ENCODE data around the gene RREB1. TPM values are rescaled to one million over a fixed set of nuclear protein-coding genes. Genes with fewer than 3 reads are reported as not detected.

RREB1 gene
- total RNA-seq, 1 experiment from 2014 or later, result 38.4 TPM

GRCh38 chr6:7251646-7252260, 144.0 kb downstream of the RREB1 start:
- intact Hi-C loops (cut with micrococcal nuclease; ENCODE audit: unreplicated experiment), result no loop called here
- H3K27me3 Mint-ChIP-seq (ENCODE audit: unreplicated experiment), result no peaks in the 10 kb centered on the region
- H3K4me1 Mint-ChIP-seq (ENCODE audit: low read depth, unreplicated experiment), result no peaks in the 10 kb centered on the region
- no peak overlapping the region for H3K27ac Mint-ChIP-seq (ENCODE audit: unreplicated experiment)
- no TSS peak for BruUV-seq (replicated peaks)
- CTCF ChIA-PET, result no interaction called here
- no peak for TF ChIP-seq CTCF (IDR thresholded peaks at IDR 0.05; ENCODE audit: unreplicated experiment)
- no peak overlapping the region for H3K4me3 Mint-ChIP-seq (ENCODE audit: low read depth, unreplicated experiment)
- H3K9me3 Mint-ChIP-seq (ENCODE audit: low read depth, unreplicated experiment), result no peaks in the 10 kb centered on the region
- H3K36me3 Mint-ChIP-seq (ENCODE audit: insufficient read depth, unreplicated experiment), result peaks cover 10% of the 10 kb centered on the region
- DNase-seq, result no peak

GRCh38 chr6:7252390-7252789, 144.6 kb downstream of the RREB1 start:
- intact Hi-C loops (cut with micrococcal nuclease; ENCODE audit: unreplicated experiment), result no loop called here
- Mint-ChIP-seq H3K36me3 (ENCODE audit: insufficient read depth, unreplicated experiment) (peaks cover 10% of the 10 kb centered on the region), H3K4me3 (ENCODE audit: low read depth, unreplicated experiment) (no peak overlapping the region)

GRCh38 chr6:7254980-7255835, 147.4 kb downstream of the RREB1 start:
- Mint-ChIP-seq H3K27me3 (ENCODE audit: unreplicated experiment) (no peaks in the 10 kb centered on the region), H3K4me1 (ENCODE audit: low read depth, unreplicated experiment) (peaks cover 1% of the 10 kb centered on the region), H3K36me3 (ENCODE audit: insufficient read depth, unreplicated experiment) (peaks cover 5% of the 10 kb centered on the region), H3K4me3 (ENCODE audit: low read depth, unreplicated experiment) (no peak overlapping the region), H3K9me3 (ENCODE audit: low read depth, unreplicated experiment) (no peaks in the 10 kb centered on the region), H3K27ac (ENCODE audit: unreplicated experiment) (no peak overlapping the region)
- no TSS peak for BruUV-seq (replicated peaks)
- CTCF ChIA-PET, result interaction anchor here (0.6 kb wide), 1 partner anchor 194 kb away, joined by 3 read pairs; no protein-coding TSS in a partner anchor
- DNase-seq, result no peak
- TF ChIP-seq CTCF (IDR thresholded peaks at IDR 0.05; ENCODE audit: unreplicated experiment), result no peak
- intact Hi-C loops (cut with micrococcal nuclease; ENCODE audit: unreplicated experiment), result no loop called here

More at GRCh38 chr6:7252390-7252789, 144.6 kb downstream of the RREB1 start:
- Mint-ChIP-seq H3K4me1 (ENCODE audit: low read depth, unreplicated experiment) (no peaks in the 10 kb centered on the region), H3K27me3 (ENCODE audit: unreplicated experiment) (no peaks in the 10 kb centered on the region), H3K9me3 (ENCODE audit: low read depth, unreplicated experiment) (no peaks in the 10 kb centered on the region), H3K27ac (ENCODE audit: unreplicated experiment) (no peak overlapping the region)
- BruUV-seq (replicated peaks), result no TSS peak
- no peak for TF ChIP-seq CTCF (IDR thresholded peaks at IDR 0.05; ENCODE audit: unreplicated experiment)
- CTCF ChIA-PET, result no interaction called here
- no peak for DNase-seq

- Mint-ChIP-seq H3K9me3 (ENCODE audit: low read depth, unreplicated experiment) (no peaks in the 10 kb centered on the region), H3K4me3 (ENCODE audit: low read depth, unreplicated experiment) (no peak overlapping the region), H3K27me3 (ENCODE audit: unreplicated experiment) (no peaks in the 10 kb centered on the region), H3K4me1 (ENCODE audit: low read depth, unreplicated experiment) (peaks cover 8% of the 10 kb centered on the region), H3K27ac (ENCODE audit: unreplicated experiment) (no peak overlapping the region), H3K36me3 (ENCODE audit: insufficient read depth, unreplicated experiment) (peaks cover 8% of the 10 kb centered on the region)
- intact Hi-C loops (cut with micrococcal nuclease; ENCODE audit: unreplicated experiment), result no loop called here
- CTCF ChIA-PET, result interaction anchor here (0.6 kb wide), 1 partner anchor 195 kb away, joined by 3 read pairs; no protein-coding TSS in a partner anchor
- BruUV-seq (replicated peaks), result no TSS peak
- DNase-seq, result no peak
- no peak for TF ChIP-seq CTCF (IDR thresholded peaks at IDR 0.05; ENCODE audit: unreplicated experiment)
Measured at GRCh38 chr6:7255918-7256317, 148.2 kb downstream of the RREB1 start.

Data from Calu3 (cell line).